GM18861 (cell line): Measurements from ENCODE around the gene LALBA.
A peak's percentile ranks its signal among the peaks of the same experiment; 100 is the strongest.
"Not testable (repeated sequence)": the region's sequence is repeated elsewhere in the genome, so short reads cannot be mapped to it uniquely, and the experiment has no call there.

Experiments
- ATAC-seq: cut with Tn5 transposase; IDR thresholded peaks from one replicate; pipeline ENCODE4 v1.9.1; 2021; ENCODE audit not compliant: unreplicated experiment

The LALBA gene

DNA sequence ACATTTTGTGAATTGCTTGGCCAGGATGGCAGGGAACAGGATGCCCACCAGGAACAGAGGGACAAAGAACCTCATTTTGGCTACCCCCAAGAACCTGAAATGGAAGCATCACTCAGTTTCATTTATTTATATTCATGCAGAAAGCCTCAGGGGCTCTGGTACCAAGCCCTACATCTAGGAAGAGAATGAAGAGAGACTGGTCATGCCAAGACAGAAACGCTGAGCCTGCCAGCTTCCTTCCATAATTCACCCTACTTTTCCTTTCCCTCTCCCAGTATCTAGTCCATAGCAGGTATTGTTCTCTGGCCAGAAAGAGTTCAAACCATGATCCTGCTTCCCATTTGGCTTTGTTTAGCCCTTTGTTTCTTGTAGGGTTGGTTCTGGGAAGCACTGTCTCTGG lies at the start of gene LALBA:
TSS of gene LALBA (minus strand) at position 101 of the 400 bp plus-strand sequence. CDS start at position 75, 26 bp downstream.
- ATAC-seq, result no peak

DNA sequence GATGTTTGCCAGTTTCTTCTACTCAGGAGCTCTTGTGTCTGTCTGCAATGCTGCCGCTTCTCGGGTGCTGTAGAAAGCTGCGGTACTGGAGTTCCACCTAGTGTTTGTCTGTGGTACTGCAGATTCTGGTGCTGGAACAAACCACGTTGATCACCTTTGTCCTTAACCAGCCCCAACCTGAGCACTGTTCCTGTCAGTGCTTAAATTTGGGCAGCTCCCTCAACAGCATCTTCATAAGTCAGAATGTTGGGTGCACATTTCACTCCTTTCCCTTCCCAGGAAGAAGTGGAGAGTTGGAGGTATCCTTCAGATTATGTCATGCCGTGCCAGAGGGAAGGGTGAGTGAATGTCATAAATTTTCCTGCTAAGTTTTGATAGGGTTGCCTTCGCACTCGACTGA lies 48.7 kb upstream of the LALBA start:
- peak; percentile 52 for ATAC-seq

DNA sequence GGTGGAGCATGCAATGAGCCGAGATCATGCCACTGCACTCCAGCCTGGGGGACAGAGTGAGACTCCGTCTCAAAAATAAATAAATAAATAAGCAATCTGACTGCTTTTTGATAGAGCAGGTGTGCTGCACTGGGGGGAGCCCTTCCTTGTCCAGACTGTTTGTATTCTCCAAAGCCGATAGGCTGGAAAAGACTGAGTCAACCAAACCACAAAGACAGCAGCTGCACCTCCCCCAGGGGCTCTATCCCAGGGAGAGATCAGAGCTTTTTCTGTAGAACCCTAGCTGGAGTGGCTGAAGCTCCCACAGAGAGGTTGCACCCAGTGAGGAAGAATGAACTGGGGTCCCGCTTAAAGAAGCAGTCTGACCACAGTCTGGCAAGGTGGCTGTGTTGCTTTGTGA lies 45.8 kb upstream of the LALBA start:
- ATAC-seq, result no peak

DNA sequence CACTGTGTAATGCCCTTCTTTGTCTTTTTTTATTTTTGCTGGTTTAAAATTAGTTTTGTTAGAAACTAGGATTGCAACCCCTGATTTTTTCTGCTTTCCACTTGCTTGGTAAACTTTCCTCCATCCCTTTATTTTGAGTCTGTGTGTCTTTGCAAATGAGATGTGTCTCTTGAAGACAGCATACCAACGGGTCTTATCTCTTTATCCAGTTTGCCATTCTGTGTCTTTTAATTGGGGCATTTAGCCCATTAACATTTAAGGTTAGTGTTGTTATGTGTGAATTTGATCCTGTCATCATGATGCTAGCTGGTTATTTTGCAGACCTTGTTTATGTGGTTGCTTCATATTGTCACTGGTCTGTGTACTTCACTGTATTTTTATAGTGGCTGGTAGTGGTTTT lies 43.5 kb upstream of the LALBA start:
- no peak for ATAC-seq

DNA sequence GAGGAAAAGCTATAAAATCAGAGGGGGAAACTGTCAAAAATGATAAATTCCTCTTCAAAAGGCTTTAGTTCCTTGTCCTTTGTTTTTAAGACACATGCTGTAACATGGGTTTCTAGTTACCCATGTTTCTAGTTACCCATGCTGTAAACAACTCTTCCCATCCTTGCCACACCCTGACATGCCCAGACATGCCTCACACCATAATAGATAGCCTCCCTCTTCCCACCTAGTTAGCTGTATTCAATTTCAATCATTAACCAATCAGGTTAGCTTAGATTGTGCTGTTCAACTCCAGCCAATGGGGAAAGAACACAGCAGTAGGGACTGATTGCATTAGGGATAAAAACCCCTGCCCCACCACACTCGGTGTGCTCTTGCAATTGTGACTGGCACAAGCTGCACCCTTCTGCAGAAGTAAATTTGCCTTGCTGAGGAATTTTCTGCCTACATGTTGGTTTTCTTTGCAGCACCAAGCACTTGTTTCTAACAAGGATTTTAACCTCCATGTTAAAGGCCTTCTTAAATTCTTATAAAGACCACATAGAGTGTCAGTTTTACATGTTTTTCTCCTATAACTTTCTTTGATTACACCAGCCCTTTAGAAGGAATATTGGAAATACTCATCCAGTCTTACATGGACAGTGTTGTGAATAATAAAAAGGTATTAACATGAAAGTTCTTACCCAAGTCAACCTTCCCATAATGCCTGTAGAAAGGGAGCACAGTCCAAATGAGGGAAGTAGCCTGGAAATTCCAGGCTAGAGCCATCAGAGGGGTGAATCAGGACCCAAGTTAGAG lies 32.5 kb upstream of the LALBA start:
- no peak for ATAC-seq

DNA sequence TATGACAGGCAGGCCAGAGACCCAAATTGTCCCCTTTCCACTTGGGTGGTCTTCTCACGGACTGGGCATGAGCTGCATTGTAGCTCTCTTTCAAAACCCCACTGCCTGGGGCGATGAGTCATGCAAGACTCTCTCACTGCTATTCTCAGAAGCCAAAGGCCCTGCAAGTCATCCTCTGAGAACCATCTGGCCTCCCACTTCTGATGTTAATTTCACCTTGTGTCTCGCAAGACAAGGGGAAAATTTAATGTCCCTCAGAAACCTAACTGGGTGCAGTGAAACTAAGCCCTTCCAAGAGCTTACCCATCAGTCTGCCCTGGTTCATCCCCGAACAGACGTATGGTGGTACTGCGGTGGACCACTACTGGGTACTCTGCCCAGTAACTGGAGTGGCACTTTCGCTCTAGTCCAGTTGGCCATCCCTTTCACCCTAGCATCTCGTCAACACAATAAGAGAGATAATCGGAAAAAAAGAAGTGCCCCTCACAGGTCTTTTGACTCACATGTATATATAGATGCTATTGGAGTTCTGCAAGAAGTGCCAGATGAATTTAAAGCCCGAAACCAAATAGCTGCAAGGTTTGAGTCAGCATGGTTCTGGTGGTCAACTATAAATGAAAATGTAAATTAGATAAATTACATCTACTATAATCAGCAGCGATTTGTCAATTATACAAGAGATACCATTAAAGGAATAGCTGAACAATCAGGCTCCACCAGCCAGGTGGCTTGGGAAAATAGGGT lies 31.3 kb upstream of the LALBA start:
- ATAC-seq, result peak; percentile 81

DNA sequence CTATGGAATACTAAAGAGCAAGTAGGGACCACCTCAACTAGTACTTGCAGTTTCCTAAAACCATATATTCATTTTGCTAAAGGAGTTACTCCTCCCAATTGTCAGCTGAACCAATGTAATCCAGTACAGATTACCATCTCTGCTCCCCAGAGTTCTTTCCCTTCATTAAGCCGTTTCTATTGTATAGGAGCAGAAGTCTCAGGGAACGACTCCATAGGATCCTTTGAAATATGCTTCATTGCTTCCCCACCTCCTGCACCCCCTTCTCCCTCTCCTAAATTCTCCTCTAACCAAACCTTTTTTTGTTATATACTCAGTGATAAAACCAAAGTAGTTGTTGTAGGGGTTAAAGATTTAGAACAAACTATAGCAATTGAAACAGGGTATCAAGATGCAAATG lies 30.7 kb upstream of the LALBA start:
- no peak for ATAC-seq

DNA sequence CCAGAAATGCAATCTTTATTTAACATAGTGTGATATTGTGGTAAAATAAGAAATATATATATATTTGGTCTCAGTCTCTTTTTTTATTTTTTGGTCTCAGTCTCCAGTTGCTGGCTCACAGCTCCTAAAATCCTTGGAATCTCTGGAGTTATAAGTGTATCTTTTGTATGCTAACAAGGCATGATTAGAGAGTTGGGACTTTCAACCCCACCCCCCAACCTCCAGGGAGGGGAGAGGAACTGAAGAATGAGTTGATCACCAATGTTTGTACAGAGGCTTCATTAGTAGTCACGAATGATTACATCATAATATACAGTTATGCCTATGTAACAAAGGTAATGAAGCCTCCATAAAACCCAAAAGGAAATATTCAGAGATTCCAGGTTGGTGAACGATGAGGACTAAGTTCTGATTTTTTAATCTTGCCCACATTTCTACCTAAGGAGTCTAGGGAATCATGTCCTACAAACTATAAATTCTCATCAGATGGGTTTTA lies 22.8 kb upstream of the LALBA start:
- no peak for ATAC-seq

DNA sequence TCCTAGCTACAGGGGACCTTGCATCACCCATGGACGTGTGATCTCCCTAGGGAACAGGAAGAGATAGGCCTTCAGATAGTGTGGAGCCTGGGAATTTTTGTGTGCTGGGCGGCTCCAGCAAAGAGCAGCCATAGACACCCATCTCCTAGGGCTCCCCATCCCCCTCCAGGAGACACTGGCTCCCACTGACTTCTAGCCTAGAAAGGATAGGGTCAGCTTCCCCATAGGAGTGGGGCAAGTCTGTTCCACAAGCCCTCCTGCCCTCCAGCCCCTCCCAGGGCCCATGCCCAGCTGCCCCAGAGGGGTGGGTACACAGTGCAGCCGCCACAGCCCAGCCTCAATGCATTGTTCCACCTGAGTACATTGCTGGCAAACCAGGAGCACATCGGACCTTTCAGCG lies 16.5 kb upstream of the LALBA start:
- ATAC-seq, result no peak

DNA sequence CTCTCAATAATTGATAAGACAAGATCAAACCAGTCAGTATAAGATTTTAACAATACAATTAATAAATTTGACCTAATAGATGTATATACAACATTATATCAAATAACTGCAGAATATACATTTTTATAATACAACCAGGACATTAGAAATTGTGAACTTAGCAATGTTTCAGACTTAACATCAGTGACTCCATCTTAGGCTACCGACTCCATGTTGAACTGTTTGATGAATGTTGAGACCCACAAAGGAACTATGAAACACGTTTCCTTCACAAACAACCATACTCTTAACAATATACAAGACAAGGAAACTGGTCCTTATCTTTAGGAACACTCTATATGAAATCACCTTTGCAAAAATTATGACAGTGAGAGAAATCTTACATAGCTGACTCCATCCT lies 13.9 kb upstream of the LALBA start:
- no peak for ATAC-seq

DNA sequence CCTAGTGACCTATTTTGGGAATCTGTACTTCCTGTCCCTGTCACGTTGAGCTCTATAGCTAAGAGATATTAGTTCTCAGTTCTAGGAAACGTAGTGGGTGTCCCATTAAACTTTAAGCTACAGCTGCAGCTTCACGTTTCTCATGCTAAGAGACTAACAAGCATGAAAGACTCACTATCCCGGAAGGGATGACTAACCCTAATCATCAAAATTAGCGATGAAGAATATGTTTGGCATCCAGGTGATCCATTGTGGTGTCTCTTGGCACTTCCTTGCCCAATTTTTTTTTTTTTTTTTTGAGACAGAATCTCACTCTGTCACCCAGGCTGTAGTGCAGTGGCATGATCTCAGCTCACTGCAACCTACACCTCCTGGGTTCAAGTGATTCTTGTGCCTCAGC lies 11.0 kb upstream of the LALBA start:
- ATAC-seq, result no peak

DNA sequence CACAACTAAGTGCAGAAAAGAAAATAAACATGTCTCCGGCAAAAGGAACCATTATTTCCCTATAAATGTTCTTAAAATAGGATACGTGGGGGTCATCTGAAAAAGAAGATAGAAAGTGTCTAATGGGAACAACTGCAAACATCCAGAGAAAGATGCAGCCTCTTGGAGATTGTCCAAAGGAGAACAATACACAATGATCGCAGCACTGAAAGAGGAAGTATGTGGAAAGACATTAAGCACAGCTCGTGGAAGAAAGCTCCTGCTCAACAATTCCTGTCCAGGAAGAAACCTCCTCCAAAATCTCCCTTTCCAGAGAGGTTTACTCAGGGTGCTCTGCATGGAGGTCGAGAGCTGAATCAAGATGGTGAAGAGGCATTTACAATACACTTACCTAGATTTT lies 2.5 kb upstream of the LALBA start:
- ATAC-seq, result no peak

DNA sequence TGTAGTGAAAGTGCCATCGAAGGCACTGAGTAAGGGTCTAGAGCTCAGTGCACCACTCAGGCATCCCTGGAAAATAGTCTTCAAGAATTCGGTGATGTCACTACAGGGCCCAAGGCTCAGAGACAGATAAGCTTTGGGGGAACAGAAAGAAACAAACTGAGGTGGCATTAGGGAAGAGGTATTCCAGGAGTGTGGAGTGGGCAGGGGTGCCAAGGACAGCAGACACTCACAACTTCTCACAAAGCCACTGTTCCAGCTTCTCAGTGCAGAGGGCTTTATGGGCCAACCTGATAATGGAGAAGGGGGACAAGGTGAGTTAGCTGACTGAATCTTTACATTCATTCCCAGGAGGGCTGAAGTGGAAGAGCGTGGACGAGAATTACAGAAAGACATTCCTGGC lies 2.1 kb downstream of the LALBA start:
- no peak for ATAC-seq

DNA sequence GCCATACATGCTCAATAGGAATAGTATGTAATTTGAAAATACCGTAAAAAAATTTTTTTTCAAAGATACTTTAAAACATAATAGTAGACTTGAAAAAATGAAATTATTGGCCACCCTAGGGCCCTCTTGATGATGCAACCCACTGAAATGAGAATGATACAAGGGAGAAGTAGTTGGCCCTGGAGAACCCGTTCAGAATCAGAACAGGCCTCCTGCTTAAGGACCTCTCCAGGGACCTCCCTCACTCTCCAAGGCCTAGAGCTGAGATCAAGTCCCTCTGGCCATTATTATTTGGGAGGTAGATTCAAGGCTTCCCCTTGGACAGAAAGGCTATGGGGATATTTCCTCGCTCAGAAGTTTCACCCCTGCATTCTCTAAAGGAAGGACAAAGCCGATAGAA lies 11.9 kb downstream of the LALBA start:
- ATAC-seq, result no peak

DNA sequence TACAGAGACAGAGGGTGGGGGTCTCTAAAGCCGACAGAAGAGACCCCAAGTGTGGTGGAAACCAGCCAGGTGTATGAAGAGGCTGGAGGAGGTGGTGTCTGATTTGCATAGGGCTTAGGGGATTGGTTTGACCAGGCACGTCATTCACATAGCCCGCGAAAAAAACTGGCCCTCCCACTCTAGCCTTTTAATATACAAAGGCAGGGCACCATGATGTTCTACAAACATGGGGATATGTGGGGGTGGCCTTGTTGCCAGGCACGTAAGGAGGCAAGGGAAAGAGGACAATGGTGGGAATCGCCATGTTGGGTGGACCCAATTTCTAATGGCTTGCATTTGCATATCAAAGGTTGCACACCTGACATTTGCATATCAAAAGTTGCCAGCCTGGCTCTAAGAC lies 13.2 kb downstream of the LALBA start:
- no peak for ATAC-seq

DNA sequence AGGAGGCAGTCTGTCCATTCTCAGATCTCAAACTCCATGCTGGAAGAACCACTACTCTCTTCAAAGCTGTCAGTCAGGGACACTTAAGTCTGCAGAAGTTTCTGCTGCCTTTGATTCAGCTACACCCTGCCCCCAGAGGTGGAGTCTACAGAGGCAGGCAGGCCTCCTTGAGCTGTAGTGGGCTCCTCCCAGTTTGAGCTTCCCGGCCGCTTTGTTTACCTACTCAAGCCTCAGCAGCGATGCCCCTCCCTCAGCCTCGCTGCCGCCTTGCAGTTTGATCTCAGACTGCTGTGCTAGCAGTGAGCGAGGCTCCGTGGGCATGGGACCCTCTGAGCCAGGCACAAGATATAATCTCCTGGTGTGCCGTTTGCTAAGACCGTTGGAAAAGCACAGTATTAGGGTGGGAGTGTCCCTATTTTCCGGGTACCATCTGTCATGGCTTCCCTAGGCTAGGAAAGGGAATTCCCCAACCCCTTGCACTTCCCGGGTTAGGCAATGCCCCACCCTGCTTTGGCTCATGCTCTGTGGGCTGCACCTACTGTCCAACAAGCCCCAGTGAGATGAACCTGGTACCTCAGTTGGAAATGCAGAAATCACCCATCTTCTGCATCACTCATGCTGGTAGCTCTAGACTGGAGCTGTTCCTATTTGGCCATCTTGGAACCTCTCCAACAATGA lies 16.0 kb downstream of the LALBA start:
- not testable (repeated sequence) for ATAC-seq

DNA sequence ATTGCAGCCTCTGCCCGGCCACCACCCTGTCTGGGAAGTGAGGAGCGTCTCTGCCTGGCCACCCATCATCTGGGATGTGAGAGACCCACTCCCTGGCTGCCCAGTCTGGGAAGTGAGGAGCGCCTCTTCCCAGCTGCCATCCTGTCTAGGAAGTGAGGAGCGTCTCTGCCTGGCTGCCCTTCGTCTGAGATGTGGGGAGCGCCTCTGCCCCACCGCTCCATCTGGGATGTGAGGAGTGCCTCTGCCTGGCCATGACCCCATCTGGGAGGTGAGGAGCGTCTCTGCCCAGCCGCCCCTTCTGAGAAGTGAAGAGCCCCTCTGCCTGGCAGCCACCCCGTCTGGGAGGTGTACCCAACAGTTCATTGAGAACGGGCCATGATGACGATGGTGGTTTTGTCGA lies 18.2 kb downstream of the LALBA start:
- not testable (repeated sequence) for ATAC-seq

DNA sequence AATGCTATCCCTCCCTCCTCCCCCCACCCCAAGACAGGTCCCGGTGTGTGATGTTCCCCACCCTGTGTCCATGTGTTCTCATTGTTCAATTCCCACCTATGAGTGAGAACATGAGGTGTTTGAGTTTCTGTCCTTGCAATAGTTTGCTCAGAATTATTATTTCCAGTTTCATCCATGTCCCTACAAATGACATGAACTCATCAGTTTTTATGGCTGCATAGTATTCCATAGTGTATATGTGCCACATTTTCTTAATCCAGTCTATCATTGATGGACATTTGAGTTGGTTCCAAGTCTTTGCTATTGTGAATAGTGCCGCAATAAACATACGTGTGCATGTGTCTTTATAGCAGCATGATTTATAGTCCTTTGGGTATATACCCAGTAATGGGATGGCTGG lies 22.8 kb downstream of the LALBA start:
- ATAC-seq, result not testable (repeated sequence)

DNA sequence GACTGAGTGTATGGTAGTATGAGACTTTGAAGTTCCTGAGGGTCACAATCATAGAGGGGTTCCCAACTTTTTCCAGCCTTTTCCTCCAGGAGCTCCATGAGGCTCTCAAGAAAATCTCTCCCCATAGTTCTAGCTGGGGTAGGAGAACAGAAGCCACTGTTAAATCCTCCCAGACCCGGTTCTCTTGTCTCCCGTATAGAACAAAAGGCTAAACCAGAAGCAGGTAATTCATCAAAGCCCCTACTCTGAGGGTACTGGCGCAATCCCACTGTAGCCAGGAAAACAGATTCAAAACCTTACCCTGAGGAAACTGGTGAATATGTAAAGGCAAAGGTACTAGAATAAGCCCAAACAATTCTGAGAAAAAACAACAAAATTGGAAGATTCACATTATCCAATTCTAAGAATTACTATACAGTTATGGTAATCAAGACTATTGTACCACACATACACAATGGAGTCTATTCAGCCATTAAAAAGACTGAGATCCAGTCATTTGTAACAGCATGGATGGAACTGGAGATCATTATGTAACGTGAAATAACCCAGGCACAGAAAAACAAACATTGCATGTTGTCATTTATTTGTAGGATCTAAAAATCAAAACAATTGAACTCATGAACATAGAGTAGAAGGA lies 23.9 kb downstream of the LALBA start:
- no peak for ATAC-seq

DNA sequence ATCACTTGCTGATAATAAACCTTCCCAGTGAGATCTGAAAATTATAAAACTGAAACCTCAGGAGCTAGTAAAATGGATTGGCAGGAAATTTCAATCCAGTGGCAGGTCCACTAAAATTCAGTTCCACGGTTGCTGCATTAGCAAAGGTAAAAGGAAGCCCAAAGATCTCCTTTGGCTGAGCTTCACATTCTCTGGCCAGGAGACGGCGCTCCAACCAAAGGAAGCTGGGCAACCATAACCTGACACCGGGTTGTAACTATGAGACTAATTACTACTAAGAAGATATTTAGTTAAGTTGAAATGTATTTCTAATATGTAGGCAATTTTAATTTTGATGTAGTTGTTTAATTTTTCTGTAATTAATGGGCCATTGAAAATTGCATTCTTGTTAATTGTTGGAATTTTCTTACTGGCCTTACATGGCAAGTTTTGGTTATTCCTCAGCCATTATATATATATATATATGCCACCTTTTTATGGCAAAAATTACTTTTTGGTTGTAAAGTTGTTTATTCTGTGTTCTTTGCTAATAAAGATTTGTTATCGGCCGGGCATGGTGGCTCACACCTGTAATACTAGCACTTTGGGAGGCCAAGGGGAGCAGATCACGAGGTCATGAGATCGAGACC lies 27.4 kb downstream of the LALBA start:
- ATAC-seq, result no peak

DNA sequence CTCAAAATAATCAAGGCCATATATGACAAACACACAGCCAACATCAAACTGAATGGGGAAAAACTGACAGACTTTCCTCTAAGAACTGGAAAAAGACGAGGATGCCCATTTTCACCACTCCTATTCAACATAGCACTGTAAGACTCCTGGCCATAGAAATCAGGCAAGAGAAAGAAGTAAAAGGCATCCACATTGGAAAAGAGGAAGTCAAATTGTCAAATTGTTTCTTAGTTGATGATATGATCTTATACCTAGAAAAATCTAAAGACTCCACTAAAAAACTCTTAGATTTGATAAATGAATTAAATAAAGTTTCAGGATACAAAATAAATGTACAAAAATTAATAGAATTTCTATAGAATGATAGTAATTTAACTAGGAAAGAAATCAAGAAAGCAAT lies 33.2 kb downstream of the LALBA start:
- ATAC-seq, result no peak
